B cell (primary cell): ENCODE data around the gene KIAA0586. TPM values are rescaled to one million over a fixed set of nuclear protein-coding genes. Genes with fewer than 3 reads are reported as not detected.

Experiments
- ATAC-seq: fragments of 200-7000 bp; cut with Tn5 transposase; one replicate; pipeline ENCODE4 v1.10.0; 2021; ENCODE audit warnings: low read depth, mild to moderate bottlenecking, moderate number of reproducible peaks, moderate library complexity
- CTCF ChIA-PET: fragments of 350-600 bp; sonication (Branson Sonifier 250); formaldehyde crosslinking; loops from one replicate; lab custom pipeline; 2021; ENCODE audit warnings: antibody characterized with exemption, inconsistent platforms; lab: Charles Lee
- POLR2A ChIA-PET: fragments of 350-600 bp; sonication (Branson Sonifier 250); formaldehyde crosslinking; loops from one replicate; lab custom pipeline; 2021; ENCODE audit warnings: antibody characterized with exemption; lab: Charles Lee
- DNase-seq: peaks from one replicate; pipeline ENCODE4 v3.0.0; 2013
- H2AFZ ChIP-seq: 2 replicates; pipeline ENCODE4 v1.6.1; 2012; ENCODE audit warnings: mild to moderate bottlenecking, low read depth, low read length; ENCODE audit not compliant: insufficient read depth, poor library complexity, severe bottlenecking
- H3K27ac ChIP-seq, 2 donors: 1 replicate in 1 of 2; 2 replicates in 1 of 2; pipeline ENCODE4 v1.5.1; 2012 to 2013; ENCODE audit warnings: low read length in 2 of 2, mild to moderate bottlenecking in 2 of 2, moderate library complexity in 1 of 2
- H3K27me3 ChIP-seq, 4 experiments: fragments of 200-600 bp in 1 of 4; sonication (generic) in 1 of 4; replicated peaks in 1 of 4; 1 replicate in 2 of 4; 2 replicates in 2 of 4; pipeline versions ENCODE4 v1.6.1 to v1.7.0; 2013 to 2016; ENCODE audit warnings: low read length in 3 of 4, mild to moderate bottlenecking in 2 of 4, mixed read lengths in 1 of 4, moderate library complexity in 1 of 4; ENCODE audit not compliant: insufficient read depth in 4 of 4, control insufficient read depth in 3 of 4; ENCODE audit errors: control extremely low read depth in 1 of 4
- H3K36me3 ChIP-seq, 2 experiments: replicated peaks in 1 of 2; 1 replicate in 1 of 2; 2 replicates in 1 of 2; pipeline versions ENCODE4 v1.6.1 to v1.7.1; 2013; ENCODE audit warnings: low read length in 1 of 2; ENCODE audit not compliant: insufficient read depth in 2 of 2, control insufficient read depth in 1 of 2; ENCODE audit errors: control extremely low read depth in 1 of 2, extremely low read depth in 1 of 2
- H3K4me1 ChIP-seq, 2 donors: fragments of 200-600 bp in 1 of 2; sonication (generic) in 1 of 2; 1 replicate in 1 of 2; 2 replicates in 1 of 2; pipeline versions ENCODE4 v1.5.1 to v1.6.1; 2013 to 2017; ENCODE audit warnings: low read length in 2 of 2; ENCODE audit not compliant: control insufficient read depth in 2 of 2, insufficient read depth in 2 of 2
- H3K4me2 ChIP-seq: replicated peaks from 2 replicates; pipeline ENCODE3; 2012; ENCODE audit warnings: mild to moderate bottlenecking, low read depth, low read length; ENCODE audit not compliant: poor library complexity, severe bottlenecking
- H3K4me3 ChIP-seq, 5 experiments: fragments of 200-600 bp in 1 of 5; sonication (generic) in 1 of 5; 1 replicate in 3 of 5; 2 replicates in 2 of 5; pipeline versions ENCODE4 v1.5.1 to v1.7.0; 2011 to 2016; ENCODE audit warnings: low read length in 4 of 5, mild to moderate bottlenecking in 4 of 5, low read depth in 2 of 5, control low read depth in 1 of 5, moderate library complexity in 1 of 5; ENCODE audit not compliant: insufficient read depth in 1 of 5; ENCODE audit errors: control extremely low read depth in 1 of 5, extremely low read depth in 1 of 5
- H3K79me2 ChIP-seq: fragments of 200-600 bp; sonication (generic); one replicate; pipeline ENCODE4 v1.6.0; 2016; ENCODE audit warnings: low read length; ENCODE audit not compliant: control insufficient read depth, insufficient read depth
- H3K9ac ChIP-seq: fragments of 200-600 bp; sonication (generic); 2 replicates; pipeline ENCODE4 v1.6.1; 2017; ENCODE audit warnings: mild to moderate bottlenecking, low read length, moderate library complexity
- H3K9me3 ChIP-seq, 3 donors: one replicate each; pipeline versions ENCODE4 v1.6.1 to v1.7.1; 2013; ENCODE audit warnings: low read length in 2 of 3; ENCODE audit not compliant: control insufficient read depth in 2 of 3, insufficient read depth in 1 of 3; ENCODE audit errors: control extremely low read depth in 1 of 3
- H4K20me1 ChIP-seq: 2 replicates; pipeline ENCODE4 v1.6.0; 2012; ENCODE audit warnings: mild to moderate bottlenecking, low read length; ENCODE audit not compliant: insufficient read depth, control insufficient read depth, poor library complexity, severe bottlenecking
- H3K27ac Mint-ChIP-seq: one replicate; pipeline ENCODE4 v1.8.0; 2021; ENCODE audit warnings: mixed read lengths
- H3K27me3 Mint-ChIP-seq: one replicate; pipeline ENCODE4 v1.8.0; 2021; ENCODE audit warnings: mixed read lengths
- H3K4me1 Mint-ChIP-seq: one replicate; pipeline ENCODE4 v1.8.0; 2021; ENCODE audit warnings: mixed read lengths
- H3K4me3 Mint-ChIP-seq: one replicate; pipeline ENCODE4 v1.8.0; 2021; ENCODE audit warnings: mixed read lengths
- H3K9me3 Mint-ChIP-seq: one replicate; pipeline ENCODE4 v1.8.0; 2022; ENCODE audit warnings: mixed read lengths; ENCODE audit not compliant: insufficient read depth
- CTCF ChIP-seq: fragments of 200-600 bp; IDR thresholded peaks from one replicate; pipeline ENCODE4 v1.8.0; 2022; ENCODE audit warnings: antibody characterized with exemption, mild to moderate bottlenecking
- EZH2 ChIP-seq: IDR thresholded peaks from 2 replicates; pipeline ENCODE4 v1.6.1; 2012; ENCODE audit warnings: borderline replicate concordance, low read depth, mild to moderate bottlenecking, moderate library complexity, low read length; ENCODE audit not compliant: insufficient read depth, poor library complexity, severe bottlenecking
- WGBS: methylation state at CpG from one replicate; pipeline ENCODE4 v1.1.5; 2013; ENCODE audit warnings: missing lambda C conversion rate; ENCODE audit not compliant: insufficient coverage; 5-methylcytosine and 5-hydroxymethylcytosine counted together
- intact Hi-C: fragments of 100-400 bp; cut with micrococcal nuclease; formaldehyde crosslinking; loops from one replicate; pipeline ENCODE4 v1.10.0; 2022
- polyA plus RNA-seq: library from polyadenylated mRNA; depleted of rRNA; stranded (reverse); fragments of >200 nt; gene quantifications from 2 replicates; pipeline ENCODE4 v1.2.3, GENCODE V29; 2012
- total RNA-seq, 2 donors: library from RNA; stranded (reverse); fragments of 120-200 nt in 1 of 2; gene quantifications; 1 replicate in 1 of 2; 2 replicates in 1 of 2; pipeline versions ENCODE4 v1.2.3 to v1.2.4, GENCODE V29; 2013 to 2022

Gene KIAA0586
- total and polyA plus RNA-seq, 2 donors (not counting 1 experiment from before 2014, with no cell fraction given) = 12.2 to 27.5 TPM

DNA sequence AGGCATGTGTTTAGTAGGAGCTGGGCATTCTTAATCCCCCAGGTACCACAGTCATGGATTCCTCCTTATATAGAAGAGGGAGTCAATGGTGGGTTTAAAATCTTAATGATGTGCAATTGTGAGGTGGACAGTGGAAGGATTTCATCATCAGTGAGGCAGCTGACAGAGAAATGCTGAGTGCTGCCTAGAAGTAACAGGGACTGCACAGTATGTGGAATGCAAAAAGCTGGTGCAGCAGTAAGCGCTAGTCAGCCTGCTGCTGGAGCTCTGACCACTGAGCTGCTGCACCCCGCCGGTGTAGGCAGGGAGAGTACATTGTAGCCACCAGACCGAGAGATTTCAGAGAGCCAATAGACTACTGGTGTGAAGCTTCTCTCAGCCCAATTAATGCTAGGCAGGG, 129.7 kb downstream of the KIAA0586 start:
- no peak overlapping the region for H2AFZ ChIP-seq
- CTCF ChIA-PET = no interaction called here
- intact Hi-C loops = no loop called here

GRCh38 chr14:58560208-58560607, 132.7 kb downstream of the KIAA0586 start:
- ChIA-PET CTCF (interaction anchor here (0.6 kb wide), 1 partner anchor 358 kb away, joined by 3 read pairs; no protein-coding TSS in a partner anchor), POLR2A (no interaction called here)
- Histone ChIP-seq H3K27me3 (no peaks in the 10 kb centered on the region), H3K4me2 (no peak overlapping the region), H3K9ac (no peak overlapping the region), H3K9me3 (no peaks in the 10 kb centered on the region), H3K4me1 (no peaks in the 10 kb centered on the region), H3K4me3 (no peak overlapping the region), H4K20me1 (no peaks in the 10 kb centered on the region), H3K27ac (no peak overlapping the region), H2AFZ (no peak overlapping the region), H3K36me3 (no peaks in the 10 kb centered on the region), H3K79me2 (no peaks in the 10 kb centered on the region)
- WGBS = no CpG with 5 or more reads among the region's 3 CpGs
- ATAC-seq = no peak
- no peaks in the 10 kb centered on the region for H3K27me3 Mint-ChIP-seq
- no peaks in the 10 kb centered on the region for H3K4me1 Mint-ChIP-seq
- TF ChIP-seq EZH2 (no peak), CTCF (no peak)
- no peak for DNase-seq
- intact Hi-C loops = no loop called here
- H3K27ac Mint-ChIP-seq = no peak overlapping the region
- no peak overlapping the region for H3K4me3 Mint-ChIP-seq
- H3K9me3 Mint-ChIP-seq = no peaks in the 10 kb centered on the region

More for the DNA sequence above, 129.7 kb downstream of the KIAA0586 start:
- Mint-ChIP-seq H3K4me1 (no peaks in the 10 kb centered on the region), H3K27me3 (no peaks in the 10 kb centered on the region), H3K27ac (no peak overlapping the region), H3K9me3 (no peaks in the 10 kb centered on the region), H3K4me3 (no peak overlapping the region)
- Histone ChIP-seq H3K36me3 (no peaks in the 10 kb centered on the region), H3K4me2 (no peak overlapping the region), H3K9ac (no peak overlapping the region), H3K4me3 (no peak overlapping the region), H3K4me1 (no peaks in the 10 kb centered on the region), H3K27me3 (no peaks in the 10 kb centered on the region), H4K20me1 (no peaks in the 10 kb centered on the region), H3K9me3 (no peaks in the 10 kb centered on the region), H3K27ac (no peak overlapping the region), H3K79me2 (no peaks in the 10 kb centered on the region)
- ATAC-seq (no peak), DNase-seq (no peak)
- TF ChIP-seq EZH2 (no peak), CTCF (no peak)
- POLR2A ChIA-PET = no interaction called here
- 91% methylated on average over 4 of the region's 4 CpGs for WGBS
